HG03439 (cell line): ENCODE measurements around the gene HYKK.
"Not testable (repeated sequence)": the region's sequence is repeated elsewhere in the genome, so short reads cannot be mapped to it uniquely, and the experiment has no call there.

Source experiments
- ATAC-seq: cut with Tn5 transposase; IDR thresholded peaks from one replicate; pipeline ENCODE4 v1.9.1; 2021; ENCODE audit warnings: mild to moderate bottlenecking, moderate library complexity; ENCODE audit not compliant: unreplicated experiment

HYKK gene

GRCh38 chr15:78540141-78540870, 32.9 kb downstream of the HYKK start, which contains the start of gene PSMA4:
PSMA4 (plus strand) TSS chr15:78540444; CDS start chr15:78541928, 1,484 bp downstream.
- ATAC-seq, result peak; percentile 85

DNA sequence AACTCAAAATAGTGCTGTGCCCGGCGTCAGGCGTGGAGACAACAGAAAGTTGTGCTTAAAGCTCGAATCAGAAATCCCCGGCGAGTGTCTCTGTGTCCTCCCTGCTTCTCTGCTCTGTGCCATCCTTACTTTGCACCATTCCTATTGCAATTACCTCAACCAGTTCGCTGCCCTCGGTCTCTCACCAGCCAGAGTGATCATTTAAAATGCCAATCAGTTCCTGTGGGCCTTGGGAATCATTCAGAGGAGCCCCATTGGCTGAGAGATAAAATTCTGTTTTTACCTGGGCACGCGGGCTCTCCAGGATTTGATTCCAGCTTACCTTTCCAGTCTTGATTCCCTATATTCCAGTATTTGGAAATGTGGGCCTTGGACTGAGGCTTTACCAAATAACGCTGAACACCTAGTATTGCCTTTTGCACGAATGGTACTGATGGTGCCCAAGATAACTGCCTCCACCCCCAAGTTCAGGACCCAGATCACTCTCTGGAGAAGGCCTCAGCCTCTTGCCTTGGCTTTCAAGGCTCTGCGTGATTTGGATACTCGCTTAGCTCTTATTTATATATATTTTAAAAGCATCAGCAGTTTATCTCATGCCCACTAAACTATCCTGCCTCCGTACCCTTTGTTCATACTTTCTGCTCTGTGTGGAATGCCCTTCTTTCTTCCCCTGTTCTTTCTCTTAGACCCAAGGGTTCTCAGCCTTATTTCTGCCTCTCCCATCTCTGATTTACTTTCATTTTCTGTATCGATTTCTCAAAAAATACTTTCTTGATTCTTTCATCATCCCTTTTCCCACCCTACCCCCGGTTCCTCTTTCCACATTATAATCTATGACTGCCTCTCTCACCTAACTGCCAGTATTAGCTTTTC, 33.7 kb downstream of the HYKK start:
- ATAC-seq, result no peak

DNA sequence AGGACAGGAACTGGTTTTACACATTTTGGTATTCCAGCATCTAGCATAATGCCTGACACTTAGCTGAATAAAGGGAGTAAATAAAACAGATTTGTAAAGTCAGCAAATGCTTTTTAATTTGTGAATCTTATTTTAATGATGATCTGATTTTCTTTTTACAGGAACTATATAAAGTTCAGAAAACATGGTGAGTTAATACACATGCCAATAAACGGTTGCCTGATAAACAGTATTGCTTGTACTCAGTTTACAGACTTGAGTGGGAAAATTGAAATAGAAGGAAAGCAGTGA, 34.3 kb downstream of the HYKK start:
- no peak for ATAC-seq

- no peak for ATAC-seq
Observed at GRCh38 chr15:78542647-78543046, 35.3 kb downstream of the HYKK start.

- ATAC-seq, result no peak
Observed at GRCh38 chr15:78550194-78550593, 42.8 kb downstream of the HYKK start.

- ATAC-seq, result no peak
Observed at GRCh38 chr15:78550815-78551214, 43.4 kb downstream of the HYKK start.

GRCh38 chr15:78551902-78552301, 44.5 kb downstream of the HYKK start:
- ATAC-seq, result no peak

DNA sequence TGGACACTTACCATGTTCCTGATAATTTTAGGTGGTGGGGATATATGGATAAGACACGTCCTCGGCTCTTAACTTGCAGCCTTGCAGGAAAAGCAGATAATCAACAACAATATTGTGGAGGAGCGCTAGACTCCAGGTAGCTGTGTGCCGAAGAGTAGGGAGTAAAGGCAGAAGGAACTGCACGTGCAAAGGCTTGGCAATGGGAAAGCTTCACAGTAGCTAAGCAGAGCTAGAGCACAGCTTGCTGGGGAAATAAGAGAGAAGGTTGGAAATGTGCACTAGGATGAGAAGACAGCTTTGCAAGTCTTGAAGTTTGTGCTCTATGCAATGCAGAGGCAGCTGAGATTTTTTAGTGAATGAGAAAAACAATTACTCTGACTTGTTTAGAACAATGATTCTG, 45.2 kb downstream of the HYKK start:
- ATAC-seq, result no peak

GRCh38 chr15:78560201-78560600, 52.8 kb downstream of the HYKK start:
- not testable (repeated sequence) for ATAC-seq

- no peak for ATAC-seq
Observed at GRCh38 chr15:78561490-78561889, 54.1 kb downstream of the HYKK start.

DNA sequence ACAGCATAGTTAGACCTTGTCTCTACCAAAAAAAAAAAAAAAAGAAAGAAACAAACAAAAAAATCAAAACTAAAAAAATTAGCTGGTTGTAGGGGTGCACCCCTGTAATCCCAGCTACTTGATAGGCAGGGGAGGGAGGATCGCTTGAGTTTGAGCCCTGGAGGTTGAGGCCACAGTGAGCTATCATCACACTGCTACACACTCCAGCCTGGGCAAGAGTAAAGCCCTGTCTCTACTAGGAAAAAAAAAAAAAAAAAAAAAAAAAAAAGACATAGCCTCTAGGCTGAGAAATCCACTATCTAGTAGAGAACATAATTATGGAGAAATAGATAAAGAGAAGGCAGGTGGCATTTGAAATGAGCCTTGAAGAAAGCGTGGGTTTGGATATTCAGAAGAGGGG, 55.7 kb downstream of the HYKK start:
- no peak for ATAC-seq

DNA sequence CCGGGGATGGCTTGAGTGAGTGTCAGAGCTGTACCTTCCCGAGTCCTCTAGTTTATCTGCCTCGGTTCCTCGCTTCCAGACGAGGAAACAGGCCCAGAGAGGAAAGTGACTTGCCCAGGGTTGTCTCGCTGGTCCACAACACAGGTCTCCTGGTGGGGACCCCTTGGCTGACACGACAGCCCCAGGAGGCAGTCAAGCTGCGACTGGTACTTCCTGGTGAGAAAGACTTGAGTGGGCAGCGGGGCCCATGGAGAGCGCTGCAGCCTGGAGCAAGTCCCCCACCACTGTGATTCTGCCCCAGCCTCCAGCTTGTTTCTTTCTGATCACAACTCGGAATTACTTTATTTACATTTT, 57.3 kb downstream of the HYKK start:
- ATAC-seq, result peak; percentile 19

DNA sequence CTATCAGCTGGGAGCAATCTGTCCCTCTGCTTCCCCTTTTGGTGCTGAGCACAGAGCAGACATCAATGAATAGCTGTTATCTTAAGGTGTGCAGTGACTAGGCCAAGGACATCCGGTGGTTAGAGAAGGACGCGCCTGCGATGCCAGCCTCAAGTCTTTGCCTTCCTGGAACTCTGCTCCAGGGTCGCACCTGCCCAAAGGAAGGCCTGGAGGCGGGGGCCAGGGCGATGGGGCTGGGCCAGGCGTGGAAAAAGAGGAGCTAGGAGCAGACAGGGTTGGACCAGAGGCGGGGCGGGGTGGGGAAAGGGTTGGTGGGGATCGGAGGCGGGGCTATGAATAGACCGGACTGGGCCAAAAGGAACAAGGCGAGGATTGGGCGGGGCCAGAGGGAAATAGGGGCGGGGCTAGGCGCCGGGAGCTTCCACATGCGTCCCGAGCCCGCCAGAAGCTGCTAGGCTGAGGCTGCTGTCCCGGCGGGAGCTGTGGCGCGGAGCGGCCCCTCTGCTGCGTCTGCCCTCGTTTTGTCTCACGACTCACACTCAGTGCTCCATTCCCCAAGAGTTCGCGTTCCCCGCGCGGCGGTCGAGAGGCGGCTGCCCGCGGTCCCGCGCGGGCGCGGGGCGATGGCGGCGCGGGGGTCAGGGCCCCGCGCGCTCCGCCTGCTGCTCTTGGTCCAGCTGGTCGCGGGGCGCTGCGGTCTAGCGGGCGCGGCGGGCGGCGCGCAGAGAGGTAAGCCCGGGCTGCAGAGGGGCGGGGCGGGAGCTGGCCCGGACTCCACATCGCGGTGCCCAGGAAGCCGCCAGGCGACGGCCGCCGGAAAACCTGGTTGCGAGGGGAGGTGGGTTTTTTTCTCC, 57.9 kb downstream of the HYKK start, which contains the start of gene CHRNA5:
Gene CHRNA5, plus strand, starts transcription at position 424 of the 854 bp plus-strand sequence. Its CDS starts 200 bp downstream, at position 624.
- peak; percentile 68 for ATAC-seq

DNA sequence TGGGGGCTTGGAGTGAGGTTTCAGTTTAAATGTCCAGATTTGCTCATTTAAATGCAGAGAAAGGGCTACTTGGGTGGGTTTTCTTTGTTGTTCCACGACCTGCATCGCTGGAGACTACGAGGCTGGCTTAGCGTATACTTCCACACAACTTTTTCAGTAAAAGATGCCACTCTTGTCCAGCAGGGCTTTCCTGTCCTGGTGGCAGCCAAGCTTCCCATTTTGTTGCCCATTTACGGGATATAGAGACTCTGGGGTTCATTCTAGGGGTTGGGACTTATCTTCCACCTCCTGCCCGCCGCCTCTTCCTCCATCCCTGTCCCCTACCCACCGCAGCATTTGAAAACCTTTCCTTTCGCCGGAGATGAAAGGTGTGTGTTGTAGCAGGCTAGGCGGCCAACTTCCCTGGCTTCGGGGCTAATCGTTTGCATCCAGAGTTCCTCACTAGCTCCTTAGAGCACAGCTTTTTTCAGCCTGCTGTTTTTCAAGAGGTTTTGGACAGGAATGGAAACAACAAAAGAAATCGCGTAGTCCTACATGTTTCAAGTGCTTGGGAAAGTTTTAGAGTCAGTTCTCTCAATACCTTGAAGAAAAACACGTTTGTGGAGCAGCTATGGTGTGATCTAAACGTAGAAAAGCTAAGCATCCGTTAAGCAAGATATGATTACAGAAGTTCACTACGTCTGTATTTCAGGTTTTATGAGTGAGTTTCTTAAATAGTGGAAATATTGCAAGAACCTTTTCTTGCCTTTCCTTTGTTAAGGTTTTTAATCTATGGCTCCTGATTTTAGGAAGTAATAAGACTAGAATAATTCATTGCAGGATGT, 58.8 kb downstream of the HYKK start:
- no peak for ATAC-seq

DNA sequence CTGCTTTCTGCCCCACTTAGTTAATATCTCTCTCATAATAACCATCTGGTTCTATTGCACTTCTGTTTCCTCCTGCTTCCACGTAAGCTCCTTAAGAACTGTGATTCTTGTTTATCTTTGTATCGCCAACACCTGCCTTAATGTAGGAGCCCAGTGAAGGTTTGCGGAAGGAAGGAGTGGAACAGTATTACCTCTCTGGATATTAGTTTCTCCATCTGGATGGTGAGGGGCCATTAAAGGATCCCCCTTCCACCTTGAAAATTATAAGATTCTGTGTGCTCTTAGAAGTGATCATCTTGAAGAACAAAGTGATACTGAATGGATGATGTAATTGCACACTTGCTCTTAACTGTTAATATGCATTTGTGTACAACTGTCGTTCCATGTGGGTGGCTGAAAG, 60.2 kb downstream of the HYKK start:
- ATAC-seq, result no peak

DNA sequence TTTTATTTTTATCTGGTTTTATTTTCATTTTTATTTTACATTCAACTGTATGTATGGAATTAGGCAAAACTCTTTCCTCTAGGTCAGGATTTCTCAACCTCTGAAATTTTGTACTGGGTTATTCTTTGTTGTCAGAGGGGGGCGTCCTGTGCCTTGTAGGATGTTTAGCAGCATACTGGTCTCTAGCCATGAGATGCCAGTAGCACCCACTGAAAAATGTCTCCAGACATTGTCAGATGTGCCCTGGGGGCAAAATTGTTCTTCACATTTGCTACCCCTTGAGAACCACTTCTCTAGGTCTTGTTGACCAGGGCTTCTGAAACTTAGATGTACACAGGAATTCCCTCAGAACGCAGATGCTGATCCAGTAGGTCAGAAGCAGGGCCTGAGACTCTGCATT, 63.3 kb downstream of the HYKK start:
- no peak for ATAC-seq

- ATAC-seq, result no peak
Observed at GRCh38 chr15:78571382-78571781, 64.0 kb downstream of the HYKK start.

GRCh38 chr15:78573416-78573815, 66.0 kb downstream of the HYKK start:
- no peak for ATAC-seq

DNA sequence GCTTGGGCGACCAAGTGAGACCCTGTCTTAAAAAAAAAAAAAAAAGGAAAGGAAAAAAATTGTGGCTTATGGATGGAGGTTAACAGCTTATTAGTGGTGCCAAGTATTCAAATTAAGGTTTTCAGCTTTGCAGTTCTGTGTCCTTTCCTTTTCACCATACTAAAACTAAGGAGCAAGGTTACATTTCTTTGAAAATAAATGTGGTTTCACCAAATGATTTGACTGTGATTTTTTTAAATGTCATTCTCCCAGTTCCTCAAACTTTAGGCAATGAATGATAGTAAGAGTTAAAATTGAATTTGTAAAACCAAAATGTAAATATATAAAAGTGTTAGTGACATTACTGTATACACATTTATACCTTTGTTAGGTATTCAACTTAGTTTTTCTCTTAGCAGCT, 67.6 kb downstream of the HYKK start:
- no peak for ATAC-seq
